ENCODE measurements around the gene ZSWIM4. TPM values are rescaled to one million over a fixed set of nuclear protein-coding genes. Genes with fewer than 3 reads are reported as not detected.

ZSWIM4 gene
- total and polyA plus RNA-seq, 2 of the 13 experiments (the other 11 are each of a cell fraction or from before 2014, with no cell fraction given), result 0.33 to 0.86 TPM

DNA sequence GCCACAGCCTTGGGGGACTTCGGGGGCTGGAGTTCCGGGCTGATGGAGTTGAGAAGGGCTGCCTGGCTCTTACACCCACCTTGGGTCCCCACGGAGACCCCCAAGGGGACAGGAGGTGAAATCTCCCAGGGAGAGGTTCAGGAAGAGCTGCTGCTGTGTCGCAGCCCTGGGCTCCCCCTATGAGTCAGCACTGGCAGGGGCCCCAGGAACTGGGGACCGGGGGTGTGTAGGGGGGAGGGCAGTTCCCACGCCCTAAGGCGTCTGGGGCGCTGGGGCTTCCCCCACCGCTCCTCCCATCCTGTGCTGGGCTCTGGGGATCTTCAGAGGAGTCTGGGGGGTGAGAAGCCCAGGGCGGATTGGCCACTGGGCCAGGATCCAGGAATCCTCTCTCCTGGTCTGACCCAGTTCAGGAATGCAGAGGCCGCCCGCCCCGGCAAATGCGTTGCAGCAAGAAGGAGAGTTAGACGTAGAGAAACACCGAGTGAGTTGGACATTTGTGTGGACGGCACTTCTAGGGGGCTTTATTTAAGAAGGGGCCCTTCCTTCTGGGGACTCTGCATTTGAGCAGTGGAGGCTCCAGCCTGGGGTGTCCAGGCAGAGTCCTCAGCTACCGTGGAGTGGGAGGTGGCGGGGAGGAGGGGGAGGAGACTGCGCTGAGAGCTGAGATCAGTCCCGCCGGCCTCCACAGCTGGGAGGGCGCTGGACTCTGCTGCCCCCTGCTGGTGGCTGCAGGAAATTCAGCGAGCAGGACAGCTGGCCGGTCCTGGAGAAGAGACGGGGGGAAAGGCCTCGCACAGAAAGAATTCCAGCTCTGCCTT lies 66.7 kb downstream of the ZSWIM4 start (continued):
- no peak for TF ChIP-seq ELF4 (CRISPR knock-in tag; IDR thresholded peaks at IDR 0.05; ENCODE audit: borderline replicate concordance)
- TF ChIP-seq, protein P1, sequence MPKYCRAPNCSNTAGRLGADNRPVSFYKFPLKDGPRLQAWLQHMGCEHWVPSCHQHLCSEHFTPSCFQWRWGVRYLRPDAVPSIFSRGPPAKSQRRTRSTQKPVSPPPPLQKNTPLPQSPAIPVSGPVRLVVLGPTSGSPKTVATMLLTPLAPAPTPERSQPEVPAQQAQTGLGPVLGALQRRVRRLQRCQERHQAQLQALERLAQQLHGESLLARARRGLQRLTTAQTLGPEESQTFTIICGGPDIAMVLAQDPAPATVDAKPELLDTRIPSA (CRISPR knock-in tag; IDR thresholded peaks at IDR 0.05; ENCODE audit: borderline replicate concordance), result no peak
- no peak for TF ChIP-seq CEBPB (IDR thresholded peaks at IDR 0.05; ENCODE audit: borderline replicate concordance, low read depth, low read length)
- no peak for TF ChIP-seq ZNF720 (CRISPR knock-in tag; IDR thresholded peaks at IDR 0.05)
- TF ChIP-seq SOX13 (IDR thresholded peaks at IDR 0.05), result no peak
- peak in 1 of 2 experiments; percentile 22; a peak in 1 of 4 replicates for TF ChIP-seq SOX13 (CRISPR knock-in tag; conservative IDR thresholded peaks at IDR 0.05 in 1 of 2, IDR thresholded peaks at IDR 0.05 in 1 of 2)
- TF ChIP-seq, protein P2, sequence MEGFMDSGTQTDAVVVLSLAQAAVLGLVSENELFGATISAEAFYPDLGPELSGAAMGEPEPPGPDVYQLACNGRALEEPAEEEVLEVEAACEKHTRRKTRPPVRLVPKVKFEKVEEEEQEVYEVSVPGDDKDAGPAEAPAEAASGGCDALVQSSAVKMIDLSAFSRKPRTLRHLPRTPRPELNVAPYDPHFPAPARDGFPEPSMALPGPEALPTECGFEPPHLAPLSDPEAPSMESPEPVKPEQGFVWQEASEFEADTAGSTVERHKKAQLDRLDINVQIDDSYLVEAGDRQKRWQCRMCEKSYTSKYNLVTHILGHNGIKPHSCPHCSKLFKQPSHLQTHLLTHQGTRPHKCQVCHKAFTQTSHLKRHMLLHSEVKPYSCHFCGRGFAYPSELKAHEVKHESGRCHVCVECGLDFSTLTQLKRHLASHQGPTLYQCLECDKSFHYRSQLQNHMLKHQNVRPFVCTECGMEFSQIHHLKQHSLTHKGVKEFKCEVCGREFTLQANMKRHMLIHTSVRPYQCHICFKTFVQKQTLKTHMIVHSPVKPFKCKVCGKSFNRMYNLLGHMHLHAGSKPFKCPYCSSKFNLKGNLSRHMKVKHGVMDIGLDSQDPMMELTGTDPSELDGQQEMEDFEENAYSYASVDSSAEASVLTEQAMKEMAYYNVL (CRISPR knock-in tag; IDR thresholded peaks at IDR 0.05; ENCODE audit: borderline replicate concordance), result no peak
- TF ChIP-seq, protein P3, sequence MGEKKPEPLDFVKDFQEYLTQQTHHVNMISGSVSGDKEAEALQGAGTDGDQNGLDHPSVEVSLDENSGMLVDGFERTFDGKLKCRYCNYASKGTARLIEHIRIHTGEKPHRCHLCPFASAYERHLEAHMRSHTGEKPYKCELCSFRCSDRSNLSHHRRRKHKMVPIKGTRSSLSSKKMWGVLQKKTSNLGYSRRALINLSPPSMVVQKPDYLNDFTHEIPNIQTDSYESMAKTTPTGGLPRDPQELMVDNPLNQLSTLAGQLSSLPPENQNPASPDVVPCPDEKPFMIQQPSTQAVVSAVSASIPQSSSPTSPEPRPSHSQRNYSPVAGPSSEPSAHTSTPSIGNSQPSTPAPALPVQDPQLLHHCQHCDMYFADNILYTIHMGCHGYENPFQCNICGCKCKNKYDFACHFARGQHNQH (CRISPR knock-in tag; IDR thresholded peaks at IDR 0.05), result no peak
- TF ChIP-seq YY1 (IDR thresholded peaks at IDR 0.05; ENCODE audit: insufficient read depth, insufficient replicate concordance, low read depth, low read length), result peak; percentile 59
- TF ChIP-seq RORA (CRISPR knock-in tag; IDR thresholded peaks at IDR 0.05), result no peak
- TF ChIP-seq, protein P4, sequence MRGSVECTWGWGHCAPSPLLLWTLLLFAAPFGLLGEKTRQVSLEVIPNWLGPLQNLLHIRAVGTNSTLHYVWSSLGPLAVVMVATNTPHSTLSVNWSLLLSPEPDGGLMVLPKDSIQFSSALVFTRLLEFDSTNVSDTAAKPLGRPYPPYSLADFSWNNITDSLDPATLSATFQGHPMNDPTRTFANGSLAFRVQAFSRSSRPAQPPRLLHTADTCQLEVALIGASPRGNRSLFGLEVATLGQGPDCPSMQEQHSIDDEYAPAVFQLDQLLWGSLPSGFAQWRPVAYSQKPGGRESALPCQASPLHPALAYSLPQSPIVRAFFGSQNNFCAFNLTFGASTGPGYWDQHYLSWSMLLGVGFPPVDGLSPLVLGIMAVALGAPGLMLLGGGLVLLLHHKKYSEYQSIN (CRISPR knock-in tag; IDR thresholded peaks at IDR 0.05; ENCODE audit: borderline replicate concordance), result no peak
- no peak; the same call in 1 of the 2 replicates for TF ChIP-seq ZNF34 (CRISPR knock-in tag; IDR thresholded peaks at IDR 0.05; ENCODE audit: borderline replicate concordance)
- TF ChIP-seq ZSCAN30 (CRISPR knock-in tag; IDR thresholded peaks at IDR 0.05), result no peak
- peak; percentile 58; the same call in 1 of the 2 replicates for TF ChIP-seq ZNF121 (CRISPR knock-in tag; IDR thresholded peaks at IDR 0.05)
- TF ChIP-seq, protein P5, sequence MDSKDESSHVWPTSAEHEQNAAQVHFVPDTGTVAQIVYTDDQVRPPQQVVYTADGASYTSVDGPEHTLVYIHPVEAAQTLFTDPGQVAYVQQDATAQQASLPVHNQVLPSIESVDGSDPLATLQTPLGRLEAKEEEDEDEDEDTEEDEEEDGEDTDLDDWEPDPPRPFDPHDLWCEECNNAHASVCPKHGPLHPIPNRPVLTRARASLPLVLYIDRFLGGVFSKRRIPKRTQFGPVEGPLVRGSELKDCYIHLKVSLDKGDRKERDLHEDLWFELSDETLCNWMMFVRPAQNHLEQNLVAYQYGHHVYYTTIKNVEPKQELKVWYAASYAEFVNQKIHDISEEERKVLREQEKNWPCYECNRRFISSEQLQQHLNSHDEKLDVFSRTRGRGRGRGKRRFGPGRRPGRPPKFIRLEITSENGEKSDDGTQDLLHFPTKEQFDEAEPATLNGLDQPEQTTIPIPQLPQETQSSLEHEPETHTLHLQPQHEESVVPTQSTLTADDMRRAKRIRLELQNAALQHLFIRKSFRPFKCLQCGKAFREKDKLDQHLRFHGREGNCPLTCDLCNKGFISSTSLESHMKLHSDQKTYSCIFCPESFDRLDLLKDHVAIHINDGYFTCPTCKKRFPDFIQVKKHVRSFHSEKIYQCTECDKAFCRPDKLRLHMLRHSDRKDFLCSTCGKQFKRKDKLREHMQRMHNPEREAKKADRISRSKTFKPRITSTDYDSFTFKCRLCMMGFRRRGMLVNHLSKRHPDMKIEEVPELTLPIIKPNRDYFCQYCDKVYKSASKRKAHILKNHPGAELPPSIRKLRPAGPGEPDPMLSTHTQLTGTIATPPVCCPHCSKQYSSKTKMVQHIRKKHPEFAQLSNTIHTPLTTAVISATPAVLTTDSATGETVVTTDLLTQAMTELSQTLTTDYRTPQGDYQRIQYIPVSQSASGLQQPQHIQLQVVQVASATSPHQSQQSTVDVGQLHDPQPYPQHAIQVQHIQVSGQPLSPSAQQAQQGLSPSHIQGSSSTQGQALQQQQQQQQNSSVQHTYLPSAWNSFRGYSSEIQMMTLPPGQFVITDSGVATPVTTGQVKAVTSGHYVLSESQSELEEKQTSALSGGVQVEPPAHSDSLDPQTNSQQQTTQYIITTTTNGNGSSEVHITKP (CRISPR knock-in tag; IDR thresholded peaks at IDR 0.05; ENCODE audit: low read depth), result peak; percentile 36; the same call in 1 of the 2 replicates
- TF ChIP-seq ZNF775 (CRISPR knock-in tag; IDR thresholded peaks at IDR 0.05; ENCODE audit: borderline replicate concordance), result no peak
- TF ChIP-seq, protein P6, sequence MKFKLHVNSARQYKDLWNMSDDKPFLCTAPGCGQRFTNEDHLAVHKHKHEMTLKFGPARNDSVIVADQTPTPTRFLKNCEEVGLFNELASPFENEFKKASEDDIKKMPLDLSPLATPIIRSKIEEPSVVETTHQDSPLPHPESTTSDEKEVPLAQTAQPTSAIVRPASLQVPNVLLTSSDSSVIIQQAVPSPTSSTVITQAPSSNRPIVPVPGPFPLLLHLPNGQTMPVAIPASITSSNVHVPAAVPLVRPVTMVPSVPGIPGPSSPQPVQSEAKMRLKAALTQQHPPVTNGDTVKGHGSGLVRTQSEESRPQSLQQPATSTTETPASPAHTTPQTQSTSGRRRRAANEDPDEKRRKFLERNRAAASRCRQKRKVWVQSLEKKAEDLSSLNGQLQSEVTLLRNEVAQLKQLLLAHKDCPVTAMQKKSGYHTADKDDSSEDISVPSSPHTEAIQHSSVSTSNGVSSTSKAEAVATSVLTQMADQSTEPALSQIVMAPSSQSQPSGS (CRISPR knock-in tag; IDR thresholded peaks at IDR 0.05), result 0 out of 2 replicates have a peak, but pooled peaks have one; percentile 45
